ENCODE data around the gene TREX2. TPM values are rescaled to one million over a fixed set of nuclear protein-coding genes. Genes with fewer than 3 reads are reported as not detected.

TREX2 gene
- polyA plus RNA-seq, 1 of the 3 experiments (the other 2 are of a cell fraction): 0.76 TPM

- Histone ChIP-seq H3K27ac (ENCODE audit: low read depth in 2 of 2, low read length in 1 of 2) (no peak overlapping the region), H2AFZ (ENCODE audit: low read depth) (no peak overlapping the region), H3K9me2 (no peaks in the 10 kb centered on the region), H3F3A (replicated peaks; ENCODE audit: insufficient read depth) (peaks cover 3% of the 10 kb centered on the region), H3K9me3 (no peaks in the 10 kb centered on the region), H3K4me1 (ENCODE audit: control insufficient read depth in 1 of 2, insufficient read depth in 2 of 2, low read depth in 1 of 2, low read length in 1 of 2) (peaks cover 0 to 19% of the 10 kb centered on the region in 2 experiments; a peak in 1 of 4 replicates), H3K4me3 (ENCODE audit: low read depth in 2 of 2, low read length in 1 of 2) (no peak overlapping the region), H3K27me3 (ENCODE audit: insufficient read depth) (0 out of 2 replicates have a peak, but pooled peaks cover 4% of the 10 kb centered on the region), H3K79me2 (ENCODE audit: insufficient read depth) (no peaks in the 10 kb centered on the region), H4K20me1 (ENCODE audit: insufficient read depth) (no peaks in the 10 kb centered on the region), H3K9ac (no peak overlapping the region), H3K36me3 (replicated peaks in 1 of 2; ENCODE audit: control insufficient read depth in 1 of 2, insufficient read depth in 2 of 2, low read length in 1 of 2) (peaks cover 0 to 5% of the 10 kb centered on the region in 2 experiments), H3K4me2 (no peak overlapping the region)
- POLR2A ChIA-PET: no interaction called here
- CTCF ChIA-PET: interaction anchor here (1.4 to 4.3 kb wide), 3 partner anchors 11 to 51 kb away, joined by 6 to 26 read pairs (median 6); partner anchors contain the start of gene HAUS7
- TF ChIP-seq SIN3A (IDR thresholded peaks at IDR 0.05; ENCODE audit: borderline replicate concordance, low read depth, low read length): no peak
- TF ChIP-seq RCOR1 (IDR thresholded peaks at IDR 0.05; ENCODE audit: low read length): no peak
- TF ChIP-seq NRF1 (IDR thresholded peaks at IDR 0.05; ENCODE audit: low read depth, low read length): no peak
- TF ChIP-seq CTCF (IDR thresholded peaks at IDR 0.05): no peak
- no peak for TF ChIP-seq IRF3 (IDR thresholded peaks at IDR 0.05; ENCODE audit: low read depth, low read length)
- no peak for TF ChIP-seq SMC3 (IDR thresholded peaks at IDR 0.05; ENCODE audit: low read depth, low read length)
- no peak for TF ChIP-seq CHD2 (IDR thresholded peaks at IDR 0.05; ENCODE audit: low read length, partially characterized antibody)
- no peak for TF ChIP-seq RFX5 (IDR thresholded peaks at IDR 0.05; ENCODE audit: low read length)
- no peak for TF ChIP-seq JUND (IDR thresholded peaks at IDR 0.05)
- 69% methylated on average over 3 of the region's 9 CpGs for WGBS (ENCODE audit: low lambda C conversion rate)
- DNase-seq: no peak
Measured at GRCh38 chrX:153456704-153457103, 10.8 kb upstream of the TREX2 start.

GRCh38 chrX:153456161-153456560 lies 10.3 kb upstream of the TREX2 start:
- WGBS (ENCODE audit: low lambda C conversion rate): no CpG with 5 or more reads among the region's 12 CpGs
- CTCF ChIA-PET: interaction anchor here (0.6 to 4.3 kb wide), 2 partner anchors 51 to 84 kb away, joined by 3 to 26 read pairs; no protein-coding TSS in a partner anchor
- H3K4me2 ChIP-seq: no peak overlapping the region
- no peak for TF ChIP-seq CTCF (IDR thresholded peaks at IDR 0.05)
- no peak for TF ChIP-seq FOXJ3 (CRISPR knock-in tag; IDR thresholded peaks at IDR 0.05)
- no peak for TF ChIP-seq USF1 (IDR thresholded peaks at IDR 0.05; ENCODE audit: borderline replicate concordance, low read depth)
- TF ChIP-seq TAF1 (IDR thresholded peaks at IDR 0.05; ENCODE audit: borderline replicate concordance, low read depth, low read length): no peak
- no peak for TF ChIP-seq FOSL2 (IDR thresholded peaks at IDR 0.05; ENCODE audit: borderline replicate concordance, low read depth)
- no peak for TF ChIP-seq FOXM1 (IDR thresholded peaks at IDR 0.05; ENCODE audit: low read depth)
- no peak for TF ChIP-seq MEF2A (IDR thresholded peaks at IDR 0.05; ENCODE audit: borderline replicate concordance, low read depth)
- TF ChIP-seq CHD2 (IDR thresholded peaks at IDR 0.05; ENCODE audit: low read length, partially characterized antibody): no peak
- TF ChIP-seq ZBTB33 (IDR thresholded peaks at IDR 0.05; ENCODE audit: borderline replicate concordance, low read depth): no peak
- TF ChIP-seq EP300 (IDR thresholded peaks at IDR 0.05; ENCODE audit: borderline replicate concordance in 1 of 2, low read depth in 1 of 2, low read length in 1 of 2): no peak
- no peak for TF ChIP-seq EZH2phosphoT487 (IDR thresholded peaks at IDR 0.05; ENCODE audit: borderline replicate concordance, low read depth)
- TF ChIP-seq JUND (IDR thresholded peaks at IDR 0.05): no peak
- no peak for TF ChIP-seq ELF1 (IDR thresholded peaks at IDR 0.05)

More at GRCh38 chrX:153456161-153456560, 10.3 kb upstream of the TREX2 start:
- Histone ChIP-seq H3K4me3 (ENCODE audit: low read depth in 2 of 2, low read length in 1 of 2) (no peak overlapping the region), H2AFZ (ENCODE audit: low read depth) (no peak overlapping the region), H3K9me3 (no peaks in the 10 kb centered on the region), H3K79me2 (ENCODE audit: insufficient read depth) (no peaks in the 10 kb centered on the region), H3K27ac (ENCODE audit: low read depth in 2 of 2, low read length in 1 of 2) (peak overlapping the region in 1 of 2 experiments; percentile 16; a peak in 1 of 4 replicates), H4K20me1 (ENCODE audit: insufficient read depth) (no peaks in the 10 kb centered on the region), H3K27me3 (ENCODE audit: insufficient read depth) (0 out of 2 replicates have a peak, but pooled peaks cover 4% of the 10 kb centered on the region), H3K9ac (no peak overlapping the region), H3K36me3 (replicated peaks in 1 of 2; ENCODE audit: control insufficient read depth in 1 of 2, insufficient read depth in 2 of 2, low read length in 1 of 2) (peaks cover 0 to 6% of the 10 kb centered on the region in 2 experiments), H3K4me1 (ENCODE audit: control insufficient read depth in 1 of 2, insufficient read depth in 2 of 2, low read depth in 1 of 2, low read length in 1 of 2) (peaks cover 0 to 19% of the 10 kb centered on the region in 2 experiments; a peak in 1 of 4 replicates), H3F3A (replicated peaks; ENCODE audit: insufficient read depth) (peaks cover 3% of the 10 kb centered on the region), H3K9me2 (no peaks in the 10 kb centered on the region)
- POLR2A ChIA-PET: no interaction called here
- DNase-seq: no peak
